ENCODE measurements around the gene PAQR4. TPM values are rescaled to one million over a fixed set of nuclear protein-coding genes. Genes with fewer than 3 reads are reported as not detected.

Gene PAQR4
- total RNA-seq, 1 experiment from 2014 or later, result 30.7 TPM

DNA sequence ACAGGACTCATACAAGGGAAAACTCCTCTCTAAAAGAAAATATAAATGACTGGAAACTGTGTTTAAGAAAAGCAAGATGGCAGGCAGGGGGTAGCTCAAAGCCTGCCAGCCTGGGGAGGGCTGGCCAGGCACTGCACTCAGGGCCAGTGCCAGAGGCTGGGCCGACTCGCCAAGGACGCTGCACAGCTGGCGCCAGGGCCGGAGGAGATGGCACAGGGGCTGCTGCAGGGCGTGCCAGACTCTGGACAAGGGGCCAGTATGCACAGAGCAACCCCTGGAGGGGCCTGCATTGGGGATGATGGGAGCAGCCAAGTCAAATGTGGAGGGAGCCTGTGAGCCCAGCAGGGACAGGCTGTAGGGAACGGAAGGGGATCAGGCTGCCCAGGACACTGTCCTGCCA, 7.1 kb downstream of the PAQR4 start:
- H3K79me2 ChIP-seq (ENCODE audit: low read length), result peaks cover 35% of the 10 kb centered on the region
- H3K4me2 ChIP-seq (ENCODE audit: low read depth, low read length, poor library complexity, severe bottlenecking), result no peak overlapping the region
- no peaks in the 10 kb centered on the region for H3K27me3 ChIP-seq (ENCODE audit: low read length)
- no peak overlapping the region for H3K4me3 ChIP-seq (ENCODE audit: low read length)
- peaks cover 6% of the 10 kb centered on the region for H4K20me1 ChIP-seq (ENCODE audit: insufficient read depth, low read depth, low read length)
- H2AFZ ChIP-seq (ENCODE audit: low read length), result no peak overlapping the region
- H3K9me3 ChIP-seq (ENCODE audit: low read length), result no peaks in the 10 kb centered on the region
- DNase-seq, result no peak
- H3K27ac ChIP-seq (ENCODE audit: low read length), result no peak overlapping the region
- H3K9me2 ChIP-seq (replicated peaks; ENCODE audit: insufficient read depth, low read length), result no peaks in the 10 kb centered on the region
- H3K4me1 ChIP-seq (ENCODE audit: low read length), result peaks cover 58% of the 10 kb centered on the region
- no peak overlapping the region for H3K9ac ChIP-seq (ENCODE audit: low read length)
- H3K36me3 ChIP-seq (ENCODE audit: insufficient read depth, low read length), result peaks cover 16% of the 10 kb centered on the region; the same call in 1 of the 2 replicates

DNA sequence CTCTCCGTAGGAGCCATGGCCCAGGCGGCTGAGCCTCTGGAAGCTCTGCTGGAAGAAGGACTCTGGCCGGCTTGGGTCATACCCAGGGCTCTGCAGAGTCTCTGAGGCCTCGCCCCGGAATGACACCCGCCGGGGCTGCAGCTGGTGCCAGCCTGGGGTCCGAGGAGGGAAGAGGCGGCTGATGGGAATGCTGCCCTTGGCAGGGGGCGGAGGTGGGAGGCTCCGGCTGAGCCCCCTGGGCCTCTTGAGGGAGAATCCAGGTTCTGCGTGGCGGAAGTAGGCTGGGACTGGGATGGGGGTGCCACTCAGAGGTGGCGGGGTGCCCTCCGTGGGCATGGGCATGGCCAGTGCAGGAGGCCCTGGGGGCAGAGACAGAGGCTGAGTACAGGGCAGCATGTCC, 7.5 kb downstream of the PAQR4 start:
- no peak overlapping the region for H3K9ac ChIP-seq (ENCODE audit: low read length)
- H2AFZ ChIP-seq (ENCODE audit: low read length), result no peak overlapping the region
- peaks cover 56% of the 10 kb centered on the region for H3K4me1 ChIP-seq (ENCODE audit: low read length)

DNA sequence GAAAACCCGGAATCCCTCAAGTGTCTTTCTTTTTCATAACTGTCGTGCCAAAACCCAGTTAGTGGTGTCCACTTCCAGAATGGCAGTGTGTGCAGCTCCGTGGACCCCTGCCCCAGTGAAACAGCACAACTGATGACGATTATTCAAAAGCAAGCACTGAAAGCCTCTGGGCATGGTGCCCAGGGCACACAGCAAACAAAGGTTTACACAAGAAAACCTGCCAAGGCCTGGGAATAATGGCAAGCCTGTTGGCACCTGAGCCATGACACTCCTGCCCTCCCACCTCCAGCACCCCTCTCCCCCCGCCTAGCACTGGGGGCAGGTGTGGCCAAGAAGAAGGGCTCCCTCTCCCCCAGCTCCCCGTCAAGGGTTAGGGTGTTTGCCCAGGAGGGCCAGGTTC, 8.3 kb downstream of the PAQR4 start:
- DNase-seq, result no peak
- Histone ChIP-seq H2AFZ (ENCODE audit: low read length) (no peak overlapping the region), H3K4me3 (ENCODE audit: low read length) (no peak overlapping the region), H3K79me2 (ENCODE audit: low read length) (peaks cover 29% of the 10 kb centered on the region), H3K27ac (ENCODE audit: low read length) (no peak overlapping the region), H3K9me3 (ENCODE audit: low read length) (no peaks in the 10 kb centered on the region), H3K36me3 (ENCODE audit: insufficient read depth, low read length) (peaks cover 11% of the 10 kb centered on the region; the same call in 1 of the 2 replicates), H3K4me2 (ENCODE audit: low read depth, low read length, poor library complexity, severe bottlenecking) (peak overlapping the region; percentile 6), H3K9ac (ENCODE audit: low read length) (no peak overlapping the region), H3K27me3 (ENCODE audit: low read length) (no peaks in the 10 kb centered on the region), H4K20me1 (ENCODE audit: insufficient read depth, low read depth, low read length) (no peaks in the 10 kb centered on the region; the same call in 1 of the 2 replicates), H3K4me1 (ENCODE audit: low read length) (peaks cover 51% of the 10 kb centered on the region), H3K9me2 (replicated peaks; ENCODE audit: insufficient read depth, low read length) (no peaks in the 10 kb centered on the region)

More for the DNA sequence above, 7.5 kb downstream of the PAQR4 start:
- Histone ChIP-seq H3K27me3 (ENCODE audit: low read length) (no peaks in the 10 kb centered on the region), H3K27ac (ENCODE audit: low read length) (no peak overlapping the region), H3K4me2 (ENCODE audit: low read depth, low read length, poor library complexity, severe bottlenecking) (no peak overlapping the region), H3K36me3 (ENCODE audit: insufficient read depth, low read length) (peaks cover 16% of the 10 kb centered on the region; the same call in 1 of the 2 replicates), H3K9me3 (ENCODE audit: low read length) (no peaks in the 10 kb centered on the region), H3K9me2 (replicated peaks; ENCODE audit: insufficient read depth, low read length) (no peaks in the 10 kb centered on the region), H3K79me2 (ENCODE audit: low read length) (peaks cover 33% of the 10 kb centered on the region), H4K20me1 (ENCODE audit: insufficient read depth, low read depth, low read length) (peaks cover 5% of the 10 kb centered on the region; the same call in 1 of the 2 replicates), H3K4me3 (ENCODE audit: low read length) (no peak overlapping the region)
- no peak for DNase-seq

DNA sequence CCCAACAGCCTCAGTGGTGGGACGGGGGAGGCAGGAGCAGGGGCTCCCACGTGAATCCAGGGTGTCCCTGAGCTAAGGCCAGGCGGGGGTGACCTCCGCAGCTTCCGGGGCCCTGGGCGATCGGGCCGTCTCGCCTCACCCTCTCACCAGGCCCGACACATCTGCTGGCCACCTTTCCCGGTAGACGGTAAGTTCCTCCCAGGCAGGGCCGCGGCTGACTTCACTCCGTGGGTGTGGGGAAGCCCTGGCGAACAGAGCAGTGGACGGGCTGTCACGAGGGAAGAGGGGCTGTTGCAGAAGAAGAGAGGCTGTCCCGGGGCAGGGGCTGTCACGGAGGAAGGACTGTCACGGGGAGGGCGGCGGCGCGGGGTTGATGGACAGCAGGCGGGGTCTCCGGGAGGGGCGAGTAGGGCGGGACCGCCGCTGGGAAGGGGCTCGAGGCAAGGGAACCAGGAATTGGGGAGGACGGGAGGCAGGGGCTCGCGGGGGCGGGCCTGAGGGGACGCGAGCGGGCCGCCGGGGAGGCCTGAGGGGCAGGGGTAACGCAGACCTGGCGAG, 10.6 kb downstream of the PAQR4 start:
- peak; percentile 77 for DNase-seq
- Histone ChIP-seq H3K36me3 (ENCODE audit: insufficient read depth, low read length) (peaks cover under 1% of the 10 kb centered on the region; the same call in 1 of the 2 replicates), H3K9ac (ENCODE audit: low read length) (peak overlapping the region; percentile 81), H3K4me1 (ENCODE audit: low read length) (peaks cover 57% of the 10 kb centered on the region), H3K79me2 (ENCODE audit: low read length) (peaks cover 29% of the 10 kb centered on the region), H3K9me2 (replicated peaks; ENCODE audit: insufficient read depth, low read length) (no peaks in the 10 kb centered on the region), H3K27ac (ENCODE audit: low read length) (peak overlapping the region; percentile 62; the same call in 1 of the 2 replicates), H2AFZ (ENCODE audit: low read length) (peak overlapping the region; percentile 71; the same call in 1 of the 2 replicates), H4K20me1 (ENCODE audit: insufficient read depth, low read depth, low read length) (no peaks in the 10 kb centered on the region), H3K4me2 (ENCODE audit: low read depth, low read length, poor library complexity, severe bottlenecking) (peak overlapping the region; percentile 99), H3K27me3 (ENCODE audit: low read length) (no peaks in the 10 kb centered on the region), H3K9me3 (ENCODE audit: low read length) (no peaks in the 10 kb centered on the region), H3K4me3 (ENCODE audit: low read length) (peak overlapping the region; percentile 99)

DNA sequence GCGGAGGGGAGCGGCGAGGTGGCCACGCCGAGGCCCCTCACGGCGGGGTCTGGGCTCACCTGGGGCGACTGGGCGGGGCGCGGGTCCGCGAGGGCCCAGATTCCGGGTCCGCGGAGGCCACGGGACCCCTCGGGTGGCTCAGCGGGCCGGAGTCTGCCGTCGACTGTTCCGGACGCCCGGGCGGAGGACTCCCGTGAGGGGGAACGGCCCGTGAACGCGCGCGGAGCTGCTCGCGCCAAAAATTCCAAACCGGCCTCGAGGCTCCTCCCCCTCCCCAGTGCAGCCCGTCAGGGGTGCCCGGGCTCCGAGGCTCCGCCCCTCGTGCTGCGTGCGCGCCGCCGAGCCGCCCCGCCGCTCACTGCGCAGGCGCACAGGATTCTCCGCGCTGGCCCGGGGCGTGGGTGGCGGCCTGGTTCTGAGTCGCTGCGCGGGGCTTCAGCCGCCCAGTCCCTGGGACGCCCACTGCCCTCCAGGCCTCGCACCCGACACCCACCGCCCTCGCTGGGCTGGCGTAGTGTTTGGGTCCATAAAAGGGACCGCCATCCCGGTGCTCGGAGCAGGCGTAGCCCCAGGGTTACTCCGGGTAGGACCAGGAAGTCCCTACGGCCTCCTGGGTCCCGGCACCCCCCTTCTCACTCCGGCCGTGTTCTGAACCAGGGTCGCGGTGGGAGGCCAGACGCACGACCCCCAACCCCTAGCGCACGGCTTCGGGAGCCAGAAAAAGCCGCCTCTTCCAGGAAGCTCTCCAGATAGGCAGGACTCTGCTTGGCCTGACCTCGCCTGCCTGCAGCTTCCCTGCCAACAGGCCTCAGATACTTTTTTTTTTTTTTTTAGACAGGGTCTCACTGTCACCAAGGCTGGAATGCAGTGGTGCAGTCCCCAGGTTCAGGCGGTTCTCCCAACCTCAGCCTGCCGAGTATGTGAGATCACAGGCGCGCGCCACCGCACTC, 11.4 kb downstream of the PAQR4 start, which contains the start of gene PKMYT1:
Gene PKMYT1 (minus strand): TSS at position 220 of the 950 bp plus-strand sequence. CDS start 789 bp downstream, outside the sequence.
- Histone ChIP-seq H3K4me3 (ENCODE audit: low read length) (peak within 1 kb of the TSS; percentile 99), H3K27ac (ENCODE audit: low read length) (peak within 1 kb of the TSS; percentile 62; the same call in 1 of the 2 replicates), H3K4me1 (ENCODE audit: low read length) (peaks cover 57% of the 10 kb centered on the region), H3K9me3 (ENCODE audit: low read length) (no peaks in the 10 kb centered on the region), H3K36me3 (ENCODE audit: insufficient read depth, low read length) (no peaks in the 10 kb centered on the region), H2AFZ (ENCODE audit: low read length) (peak within 1 kb of the TSS; percentile 71; the same call in 1 of the 2 replicates), H3K9me2 (replicated peaks; ENCODE audit: insufficient read depth, low read length) (no peaks in the 10 kb centered on the region), H3K79me2 (ENCODE audit: low read length) (peaks cover 29% of the 10 kb centered on the region), H3K4me2 (ENCODE audit: low read depth, low read length, poor library complexity, severe bottlenecking) (peak within 1 kb of the TSS; percentile 99), H3K9ac (ENCODE audit: low read length) (peak within 1 kb of the TSS; percentile 81), H3K27me3 (ENCODE audit: low read length) (no peaks in the 10 kb centered on the region), H4K20me1 (ENCODE audit: insufficient read depth, low read depth, low read length) (no peaks in the 10 kb centered on the region)
- DNase-seq, result peak; percentile 97

DNA sequence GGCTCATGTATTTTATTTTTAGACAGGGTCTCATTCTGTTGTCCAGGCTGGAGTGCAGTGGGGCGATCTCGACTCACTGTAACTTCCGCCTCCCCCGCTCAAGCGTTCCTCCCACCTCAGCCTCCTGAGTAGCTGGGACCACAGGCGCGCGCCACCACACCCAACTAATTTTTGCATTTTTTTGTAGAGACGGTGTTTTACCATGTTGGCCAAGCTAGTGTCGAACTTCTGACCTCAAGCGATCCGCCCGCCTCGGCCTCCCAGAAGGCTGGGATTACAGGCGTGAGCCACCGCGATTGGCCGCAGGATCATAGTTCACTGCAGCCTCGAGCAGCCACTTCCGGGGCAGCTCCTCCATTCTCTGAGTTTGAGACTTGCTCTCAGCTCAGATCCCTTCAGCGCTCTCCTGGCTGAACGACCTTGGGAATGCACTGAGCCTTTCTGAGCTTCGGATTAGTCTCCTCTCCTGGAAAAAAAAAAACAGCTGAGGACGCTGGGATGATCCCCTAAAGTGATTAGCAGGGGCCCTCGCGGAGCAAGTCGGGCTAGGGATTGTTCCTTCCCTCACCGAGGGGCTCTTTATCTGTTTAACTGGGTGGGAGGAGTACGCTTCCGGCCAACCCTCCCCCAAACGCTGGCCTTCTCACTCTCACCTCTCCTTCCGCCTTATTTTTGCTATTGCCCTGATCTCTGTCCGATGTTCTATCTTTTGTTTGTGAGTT, 12.2 kb downstream of the PAQR4 start:
- peaks cover 53% of the 10 kb centered on the region for H3K4me1 ChIP-seq (ENCODE audit: low read length)
- no peak for DNase-seq
- no peak overlapping the region for H3K27ac ChIP-seq (ENCODE audit: low read length)
- H3K27me3 ChIP-seq (ENCODE audit: low read length), result no peaks in the 10 kb centered on the region
- H4K20me1 ChIP-seq (ENCODE audit: insufficient read depth, low read depth, low read length), result no peaks in the 10 kb centered on the region
- H3K9ac ChIP-seq (ENCODE audit: low read length), result peak overlapping the region; percentile 81
- H3K4me3 ChIP-seq (ENCODE audit: low read length), result peak overlapping the region; percentile 99
- H3K79me2 ChIP-seq (ENCODE audit: low read length), result peaks cover 29% of the 10 kb centered on the region
- no peaks in the 10 kb centered on the region for H3K36me3 ChIP-seq (ENCODE audit: insufficient read depth, low read length)
- no peaks in the 10 kb centered on the region for H3K9me3 ChIP-seq (ENCODE audit: low read length)
- peak overlapping the region; percentile 99 for H3K4me2 ChIP-seq (ENCODE audit: low read depth, low read length, poor library complexity, severe bottlenecking)
- no peaks in the 10 kb centered on the region for H3K9me2 ChIP-seq (replicated peaks; ENCODE audit: insufficient read depth, low read length)
- H2AFZ ChIP-seq (ENCODE audit: low read length), result no peak overlapping the region

DNA sequence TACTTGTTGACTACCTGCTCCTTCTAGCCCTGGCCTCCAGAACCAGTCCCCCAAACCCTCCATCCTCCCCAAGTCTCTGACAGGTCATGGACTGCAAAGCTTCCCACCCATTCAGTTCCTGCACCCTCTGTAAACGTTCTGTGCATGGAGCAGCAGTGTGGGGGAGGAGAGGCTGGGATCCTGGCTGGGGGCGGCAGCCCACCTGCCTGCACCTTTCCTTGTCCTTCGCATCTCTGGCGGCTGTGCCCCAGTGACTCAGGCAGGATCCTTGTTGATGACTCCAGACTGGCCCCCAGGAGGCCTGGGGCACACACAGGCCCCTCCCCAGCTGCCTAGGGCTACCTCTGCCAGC, 12.7 kb downstream of the PAQR4 start:
- Histone ChIP-seq H3K4me3 (ENCODE audit: low read length) (no peak overlapping the region), H2AFZ (ENCODE audit: low read length) (no peak overlapping the region), H3K79me2 (ENCODE audit: low read length) (peaks cover 29% of the 10 kb centered on the region), H3K9ac (ENCODE audit: low read length) (no peak overlapping the region), H4K20me1 (ENCODE audit: insufficient read depth, low read depth, low read length) (no peaks in the 10 kb centered on the region), H3K36me3 (ENCODE audit: insufficient read depth, low read length) (no peaks in the 10 kb centered on the region), H3K9me3 (ENCODE audit: low read length) (no peaks in the 10 kb centered on the region), H3K27me3 (ENCODE audit: low read length) (no peaks in the 10 kb centered on the region), H3K4me1 (ENCODE audit: low read length) (peaks cover 47% of the 10 kb centered on the region), H3K4me2 (ENCODE audit: low read depth, low read length, poor library complexity, severe bottlenecking) (peak overlapping the region; percentile 99), H3K9me2 (replicated peaks; ENCODE audit: insufficient read depth, low read length) (no peaks in the 10 kb centered on the region), H3K27ac (ENCODE audit: low read length) (no peak overlapping the region)
- DNase-seq, result no peak
